Measurements from ENCODE around the gene RC3H2. TPM values are rescaled to one million over a fixed set of nuclear protein-coding genes. Genes with fewer than 3 reads are reported as not detected.

Gene RC3H2
- total and polyA plus RNA-seq, 2 of the 13 experiments (the other 11 are each of a cell fraction or from before 2014, with no cell fraction given) = 21.0 to 36.4 TPM

- TF ChIP-seq, protein P1, sequence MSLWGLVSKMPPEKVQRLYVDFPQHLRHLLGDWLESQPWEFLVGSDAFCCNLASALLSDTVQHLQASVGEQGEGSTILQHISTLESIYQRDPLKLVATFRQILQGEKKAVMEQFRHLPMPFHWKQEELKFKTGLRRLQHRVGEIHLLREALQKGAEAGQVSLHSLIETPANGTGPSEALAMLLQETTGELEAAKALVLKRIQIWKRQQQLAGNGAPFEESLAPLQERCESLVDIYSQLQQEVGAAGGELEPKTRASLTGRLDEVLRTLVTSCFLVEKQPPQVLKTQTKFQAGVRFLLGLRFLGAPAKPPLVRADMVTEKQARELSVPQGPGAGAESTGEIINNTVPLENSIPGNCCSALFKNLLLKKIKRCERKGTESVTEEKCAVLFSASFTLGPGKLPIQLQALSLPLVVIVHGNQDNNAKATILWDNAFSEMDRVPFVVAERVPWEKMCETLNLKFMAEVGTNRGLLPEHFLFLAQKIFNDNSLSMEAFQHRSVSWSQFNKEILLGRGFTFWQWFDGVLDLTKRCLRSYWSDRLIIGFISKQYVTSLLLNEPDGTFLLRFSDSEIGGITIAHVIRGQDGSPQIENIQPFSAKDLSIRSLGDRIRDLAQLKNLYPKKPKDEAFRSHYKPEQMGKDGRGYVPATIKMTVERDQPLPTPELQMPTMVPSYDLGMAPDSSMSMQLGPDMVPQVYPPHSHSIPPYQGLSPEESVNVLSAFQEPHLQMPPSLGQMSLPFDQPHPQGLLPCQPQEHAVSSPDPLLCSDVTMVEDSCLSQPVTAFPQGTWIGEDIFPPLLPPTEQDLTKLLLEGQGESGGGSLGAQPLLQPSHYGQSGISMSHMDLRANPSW (CRISPR knock-in tag; IDR thresholded peaks at IDR 0.05; ENCODE audit: borderline replicate concordance) = no peak
- TF ChIP-seq TRIM24 (CRISPR knock-in tag; IDR thresholded peaks at IDR 0.05) = no peak
- no peak for TF ChIP-seq ZNF253 (CRISPR knock-in tag; IDR thresholded peaks at IDR 0.05; ENCODE audit: borderline replicate concordance)
- no peak for TF ChIP-seq GFI1 (CRISPR knock-in tag; IDR thresholded peaks at IDR 0.05; ENCODE audit: borderline replicate concordance)
- TF ChIP-seq REPIN1 (CRISPR knock-in tag; IDR thresholded peaks at IDR 0.05; ENCODE audit: borderline replicate concordance, low read depth) = no peak
- no peak for TF ChIP-seq HOXA3 (CRISPR knock-in tag; IDR thresholded peaks at IDR 0.05)
- TF ChIP-seq, protein P2, sequence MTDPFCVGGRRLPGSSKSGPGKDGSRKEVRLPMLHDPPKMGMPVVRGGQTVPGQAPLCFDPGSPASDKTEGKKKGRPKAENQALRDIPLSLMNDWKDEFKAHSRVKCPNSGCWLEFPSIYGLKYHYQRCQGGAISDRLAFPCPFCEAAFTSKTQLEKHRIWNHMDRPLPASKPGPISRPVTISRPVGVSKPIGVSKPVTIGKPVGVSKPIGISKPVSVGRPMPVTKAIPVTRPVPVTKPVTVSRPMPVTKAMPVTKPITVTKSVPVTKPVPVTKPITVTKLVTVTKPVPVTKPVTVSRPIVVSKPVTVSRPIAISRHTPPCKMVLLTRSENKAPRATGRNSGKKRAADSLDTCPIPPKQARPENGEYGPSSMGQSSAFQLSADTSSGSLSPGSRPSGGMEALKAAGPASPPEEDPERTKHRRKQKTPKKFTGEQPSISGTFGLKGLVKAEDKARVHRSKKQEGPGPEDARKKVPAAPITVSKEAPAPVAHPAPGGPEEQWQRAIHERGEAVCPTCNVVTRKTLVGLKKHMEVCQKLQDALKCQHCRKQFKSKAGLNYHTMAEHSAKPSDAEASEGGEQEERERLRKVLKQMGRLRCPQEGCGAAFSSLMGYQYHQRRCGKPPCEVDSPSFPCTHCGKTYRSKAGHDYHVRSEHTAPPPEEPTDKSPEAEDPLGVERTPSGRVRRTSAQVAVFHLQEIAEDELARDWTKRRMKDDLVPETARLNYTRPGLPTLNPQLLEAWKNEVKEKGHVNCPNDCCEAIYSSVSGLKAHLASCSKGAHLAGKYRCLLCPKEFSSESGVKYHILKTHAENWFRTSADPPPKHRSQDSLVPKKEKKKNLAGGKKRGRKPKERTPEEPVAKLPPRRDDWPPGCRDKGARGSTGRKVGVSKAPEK (CRISPR knock-in tag; IDR thresholded peaks at IDR 0.05; ENCODE audit: borderline replicate concordance) = no peak
- TF ChIP-seq ZNF20 (CRISPR knock-in tag; IDR thresholded peaks at IDR 0.05) = no peak
- no peak for TF ChIP-seq HOMEZ (CRISPR knock-in tag; IDR thresholded peaks at IDR 0.05; ENCODE audit: low read depth)
- no peak for TF ChIP-seq PITX1 (CRISPR knock-in tag; IDR thresholded peaks at IDR 0.05)
- TF ChIP-seq ZNF441 (CRISPR knock-in tag; IDR thresholded peaks at IDR 0.05; ENCODE audit: borderline replicate concordance) = no peak
- TF ChIP-seq HIVEP1 (CRISPR knock-in tag; IDR thresholded peaks at IDR 0.05) = no peak
- TF ChIP-seq RFX5 (IDR thresholded peaks at IDR 0.05; ENCODE audit: low read depth, low read length) = no peak
- TF ChIP-seq CENPT (CRISPR knock-in tag; IDR thresholded peaks at IDR 0.05; ENCODE audit: low read depth) = no peak
- TF ChIP-seq, protein P3, sequence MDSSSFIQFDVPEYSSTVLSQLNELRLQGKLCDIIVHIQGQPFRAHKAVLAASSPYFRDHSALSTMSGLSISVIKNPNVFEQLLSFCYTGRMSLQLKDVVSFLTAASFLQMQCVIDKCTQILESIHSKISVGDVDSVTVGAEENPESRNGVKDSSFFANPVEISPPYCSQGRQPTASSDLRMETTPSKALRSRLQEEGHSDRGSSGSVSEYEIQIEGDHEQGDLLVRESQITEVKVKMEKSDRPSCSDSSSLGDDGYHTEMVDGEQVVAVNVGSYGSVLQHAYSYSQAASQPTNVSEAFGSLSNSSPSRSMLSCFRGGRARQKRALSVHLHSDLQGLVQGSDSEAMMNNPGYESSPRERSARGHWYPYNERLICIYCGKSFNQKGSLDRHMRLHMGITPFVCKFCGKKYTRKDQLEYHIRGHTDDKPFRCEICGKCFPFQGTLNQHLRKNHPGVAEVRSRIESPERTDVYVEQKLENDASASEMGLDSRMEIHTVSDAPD (CRISPR knock-in tag; IDR thresholded peaks at IDR 0.05) = no peak
- TF ChIP-seq FOXO4 (CRISPR knock-in tag; conservative IDR thresholded peaks at IDR 0.05) = no peak
These were observed 47.3 kb downstream of the RC3H2 start (continued) for GRCh38 chr9:122857815-122858214.
